ENCODE data around the gene MYH9.

MYH9 gene

DNA sequence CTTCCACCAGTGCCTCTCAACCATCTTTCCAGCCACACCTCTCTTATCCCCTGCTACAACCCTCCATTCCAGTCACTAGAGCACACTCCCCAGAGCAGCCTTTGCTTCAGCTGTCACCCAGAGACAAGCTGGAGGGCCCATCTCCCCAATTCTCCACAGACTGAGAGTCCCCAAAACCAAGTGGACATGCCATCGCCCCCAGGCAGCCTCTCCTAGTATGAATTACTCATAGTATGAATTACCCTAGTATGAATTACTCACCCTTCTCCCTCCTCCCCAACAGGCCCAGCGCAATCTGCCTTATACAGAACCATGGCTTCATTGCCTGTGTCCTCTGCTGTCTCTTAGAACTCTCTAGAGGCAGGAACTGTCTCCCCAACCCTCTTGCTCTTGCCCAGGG lies 24.8 kb downstream of the MYH9 start:
- TF ChIP-seq EZH2phosphoT487 (conservative IDR thresholded peaks at IDR 0.05; ENCODE audit: low read length) = no peak
- Histone ChIP-seq H3K79me2 (ENCODE audit: insufficient read depth, low read length) (peaks cover 98% of the 10 kb centered on the region), H3K4me3 (ENCODE audit: insufficient read depth, low read length, poor library complexity, severe bottlenecking) (no peak overlapping the region), H3K27me3 (ENCODE audit: low read length) (no peaks in the 10 kb centered on the region), H3K9ac (ENCODE audit: low read length) (no peak overlapping the region), H3K36me3 (ENCODE audit: low read length) (no peaks in the 10 kb centered on the region), H3K27ac (ENCODE audit: low read depth, low read length) (no peak overlapping the region), H3K4me2 (ENCODE audit: low read depth, low read length, poor library complexity, severe bottlenecking) (no peak overlapping the region), H3F3A (ENCODE audit: insufficient read depth) (0 out of 2 replicates have a peak, but pooled peaks cover 3% of the 10 kb centered on the region), H4K20me1 (ENCODE audit: low read depth, low read length) (peaks cover 7% of the 10 kb centered on the region; the same call in 1 of the 2 replicates), H2AFZ (ENCODE audit: low read depth, low read length, severe bottlenecking) (no peak overlapping the region), H3K9me2 (replicated peaks; ENCODE audit: insufficient read depth, low read length) (no peaks in the 10 kb centered on the region), H3K9me3 (ENCODE audit: insufficient read depth, low read length) (no peaks in the 10 kb centered on the region)

DNA sequence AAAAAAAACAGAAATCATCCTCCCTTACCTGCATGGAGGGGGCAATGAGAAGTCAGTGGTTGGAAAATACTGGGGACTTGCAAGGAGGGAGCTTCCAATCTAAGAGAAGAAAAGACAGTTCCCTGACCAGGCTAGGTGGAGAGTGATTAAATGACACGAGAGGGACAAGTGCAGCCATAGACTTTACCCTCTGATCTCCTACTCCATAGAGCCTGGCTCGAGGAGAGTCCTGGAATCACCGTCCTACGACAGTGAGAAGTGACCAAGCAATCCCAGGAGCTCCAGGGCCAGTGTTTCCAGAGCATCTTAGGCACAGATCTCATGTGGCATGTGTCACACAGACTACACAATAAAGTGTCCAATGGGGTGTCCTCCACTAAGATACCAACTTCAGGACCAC lies 25.7 kb downstream of the MYH9 start:
- peaks cover 7% of the 10 kb centered on the region; the same call in 1 of the 2 replicates for H4K20me1 ChIP-seq (ENCODE audit: low read depth, low read length)
- H3K79me2 ChIP-seq (ENCODE audit: insufficient read depth, low read length) = peaks cover 98% of the 10 kb centered on the region
- no peak overlapping the region for H3K27ac ChIP-seq (ENCODE audit: low read depth, low read length)
- no peak for TF ChIP-seq EZH2phosphoT487 (conservative IDR thresholded peaks at IDR 0.05; ENCODE audit: low read length)
- TF ChIP-seq, protein P1, sequence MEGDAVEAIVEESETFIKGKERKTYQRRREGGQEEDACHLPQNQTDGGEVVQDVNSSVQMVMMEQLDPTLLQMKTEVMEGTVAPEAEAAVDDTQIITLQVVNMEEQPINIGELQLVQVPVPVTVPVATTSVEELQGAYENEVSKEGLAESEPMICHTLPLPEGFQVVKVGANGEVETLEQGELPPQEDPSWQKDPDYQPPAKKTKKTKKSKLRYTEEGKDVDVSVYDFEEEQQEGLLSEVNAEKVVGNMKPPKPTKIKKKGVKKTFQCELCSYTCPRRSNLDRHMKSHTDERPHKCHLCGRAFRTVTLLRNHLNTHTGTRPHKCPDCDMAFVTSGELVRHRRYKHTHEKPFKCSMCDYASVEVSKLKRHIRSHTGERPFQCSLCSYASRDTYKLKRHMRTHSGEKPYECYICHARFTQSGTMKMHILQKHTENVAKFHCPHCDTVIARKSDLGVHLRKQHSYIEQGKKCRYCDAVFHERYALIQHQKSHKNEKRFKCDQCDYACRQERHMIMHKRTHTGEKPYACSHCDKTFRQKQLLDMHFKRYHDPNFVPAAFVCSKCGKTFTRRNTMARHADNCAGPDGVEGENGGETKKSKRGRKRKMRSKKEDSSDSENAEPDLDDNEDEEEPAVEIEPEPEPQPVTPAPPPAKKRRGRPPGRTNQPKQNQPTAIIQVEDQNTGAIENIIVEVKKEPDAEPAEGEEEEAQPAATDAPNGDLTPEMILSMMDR (IDR thresholded peaks at IDR 0.05; ENCODE audit: insufficient read depth, low read length, poor library complexity, severe bottlenecking) = no peak
- H2AFZ ChIP-seq (ENCODE audit: low read depth, low read length, severe bottlenecking) = no peak overlapping the region
- H3K36me3 ChIP-seq (ENCODE audit: low read length) = no peaks in the 10 kb centered on the region
- no peak overlapping the region for H3K9ac ChIP-seq (ENCODE audit: low read length)
- H3K9me3 ChIP-seq (ENCODE audit: insufficient read depth, low read length) = no peaks in the 10 kb centered on the region
- H3K4me3 ChIP-seq (ENCODE audit: insufficient read depth, low read length, poor library complexity, severe bottlenecking) = no peak overlapping the region
- H3K27me3 ChIP-seq (ENCODE audit: low read length) = no peaks in the 10 kb centered on the region
- H3K9me2 ChIP-seq (replicated peaks; ENCODE audit: insufficient read depth, low read length) = no peaks in the 10 kb centered on the region
- 0 out of 2 replicates have a peak, but pooled peaks cover 3% of the 10 kb centered on the region for H3F3A ChIP-seq (ENCODE audit: insufficient read depth)
- H3K4me2 ChIP-seq (ENCODE audit: low read depth, low read length, poor library complexity, severe bottlenecking) = no peak overlapping the region

DNA sequence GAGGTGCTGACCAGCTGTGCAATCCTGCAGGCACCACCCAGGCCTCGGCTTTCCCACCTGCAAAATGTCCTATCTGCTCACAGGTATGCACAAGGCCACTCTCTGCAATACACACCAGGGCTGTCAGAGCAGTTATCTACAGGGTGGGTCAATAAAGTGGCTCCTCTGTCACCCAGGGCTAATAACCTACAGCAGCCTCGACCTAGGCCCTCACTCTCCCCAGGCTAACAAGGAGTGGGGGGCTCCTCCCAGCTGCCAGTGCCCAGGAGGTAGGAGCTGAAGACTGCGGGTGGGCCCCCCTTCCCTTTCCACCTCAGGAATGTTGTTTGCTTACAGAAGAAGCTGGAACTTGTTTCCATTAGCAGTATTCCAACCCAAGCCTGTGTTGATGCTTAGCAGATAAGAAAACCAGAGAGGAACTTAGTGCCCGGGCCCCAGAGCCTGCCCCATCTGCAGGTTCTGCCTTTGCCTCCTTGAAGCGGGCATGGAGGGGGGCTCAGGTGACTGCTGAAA lies 26.8 kb downstream of the MYH9 start:
- TF ChIP-seq, protein P1 (IDR thresholded peaks at IDR 0.05; ENCODE audit: insufficient read depth, low read length, poor library complexity, severe bottlenecking) = no peak
- no peak for TF ChIP-seq EZH2phosphoT487 (conservative IDR thresholded peaks at IDR 0.05; ENCODE audit: low read length)
- Histone ChIP-seq H3K9me3 (ENCODE audit: insufficient read depth, low read length) (no peaks in the 10 kb centered on the region), H3K9ac (ENCODE audit: low read length) (no peak overlapping the region), H3K27me3 (ENCODE audit: low read length) (no peaks in the 10 kb centered on the region), H3K36me3 (ENCODE audit: low read length) (no peaks in the 10 kb centered on the region), H3K9me2 (replicated peaks; ENCODE audit: insufficient read depth, low read length) (no peaks in the 10 kb centered on the region), H3K4me2 (ENCODE audit: low read depth, low read length, poor library complexity, severe bottlenecking) (no peak overlapping the region), H3K27ac (ENCODE audit: low read depth, low read length) (no peak overlapping the region), H3K4me3 (ENCODE audit: insufficient read depth, low read length, poor library complexity, severe bottlenecking) (no peak overlapping the region), H3F3A (ENCODE audit: insufficient read depth) (0 out of 2 replicates have a peak, but pooled peaks cover 3% of the 10 kb centered on the region), H4K20me1 (ENCODE audit: low read depth, low read length) (0 out of 2 replicates have a peak, but pooled peaks cover 9% of the 10 kb centered on the region), H3K79me2 (ENCODE audit: insufficient read depth, low read length) (peaks cover 98% of the 10 kb centered on the region), H2AFZ (ENCODE audit: low read depth, low read length, severe bottlenecking) (no peak overlapping the region)

DNA sequence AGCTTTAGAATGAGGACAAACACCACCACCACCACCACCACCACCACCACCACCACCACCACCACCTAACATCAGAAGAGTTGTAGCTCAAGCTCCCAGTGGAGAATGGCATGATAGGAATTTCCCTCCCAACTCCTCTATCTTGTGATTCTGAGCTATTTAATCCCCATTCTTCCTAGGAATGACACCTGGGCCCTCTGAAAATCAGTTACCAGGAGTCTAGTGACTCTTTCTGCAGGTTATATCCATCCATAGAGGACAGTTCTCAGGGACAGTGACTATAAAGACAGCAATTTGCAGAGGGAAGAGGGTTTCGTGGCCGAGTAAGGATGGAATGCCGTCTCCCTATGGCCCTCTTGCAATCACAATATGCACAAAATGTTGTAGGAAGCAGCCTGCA lies 27.8 kb downstream of the MYH9 start:
- H2AFZ ChIP-seq (ENCODE audit: low read depth, low read length, severe bottlenecking) = no peak overlapping the region
- H3K4me3 ChIP-seq (ENCODE audit: insufficient read depth, low read length, poor library complexity, severe bottlenecking) = no peak overlapping the region
- H3K9ac ChIP-seq (ENCODE audit: low read length) = no peak overlapping the region
- TF ChIP-seq, protein P1 (IDR thresholded peaks at IDR 0.05; ENCODE audit: insufficient read depth, low read length, poor library complexity, severe bottlenecking) = no peak
- no peak for TF ChIP-seq EZH2phosphoT487 (conservative IDR thresholded peaks at IDR 0.05; ENCODE audit: low read length)
- H3K36me3 ChIP-seq (ENCODE audit: low read length) = no peaks in the 10 kb centered on the region
- H3K79me2 ChIP-seq (ENCODE audit: insufficient read depth, low read length) = peaks cover 98% of the 10 kb centered on the region
- 0 out of 2 replicates have a peak, but pooled peaks cover 3% of the 10 kb centered on the region for H3F3A ChIP-seq (ENCODE audit: insufficient read depth)
- no peaks in the 10 kb centered on the region for H3K27me3 ChIP-seq (ENCODE audit: low read length)
- H3K4me2 ChIP-seq (ENCODE audit: low read depth, low read length, poor library complexity, severe bottlenecking) = no peak overlapping the region
- H4K20me1 ChIP-seq (ENCODE audit: low read depth, low read length) = 0 out of 2 replicates have a peak, but pooled peaks cover 16% of the 10 kb centered on the region
- H3K9me2 ChIP-seq (replicated peaks; ENCODE audit: insufficient read depth, low read length) = no peaks in the 10 kb centered on the region
- no peak overlapping the region for H3K27ac ChIP-seq (ENCODE audit: low read depth, low read length)
- no peaks in the 10 kb centered on the region for H3K9me3 ChIP-seq (ENCODE audit: insufficient read depth, low read length)

Measured in SU-DHL-6 (cell line).